Epithelial cell of proximal tubule (primary cell): Measurements from ENCODE around the gene TNIK. TPM values are rescaled to one million over a fixed set of nuclear protein-coding genes. Genes with fewer than 3 reads are reported as not detected.
A peak's percentile ranks its signal among the peaks of the same experiment; 100 is the strongest.
"Not testable (repeated sequence)": the region's sequence is repeated elsewhere in the genome, so short reads cannot be mapped to it uniquely, and the experiment has no call there.

Experiments
- DNase-seq: peaks from one replicate; pipeline ENCODE4 v3.0.0-alpha.2; 2011; ENCODE audit warnings: low read depth
- H3K4me3 ChIP-seq: 2 replicates; pipeline ENCODE4 v1.5.1; 2011; ENCODE audit warnings: low read depth, mild to moderate bottlenecking, low read length
- total RNA-seq: library from RNA; depleted of rRNA; stranded (reverse); fragments of >200 nt; gene quantifications from 2 replicates; pipeline ENCODE4 v1.2.3, GENCODE V29; 2015
- TF ChIP-seq, protein P1 (sequence below): conservative IDR thresholded peaks from 2 replicates; pipeline ENCODE4 v1.5.1; 2012; ENCODE audit warnings: low read depth, mild to moderate bottlenecking, low read length

The TNIK gene
- total RNA-seq, 1 donor from 2014 or later, result 11.8 TPM

DNA sequence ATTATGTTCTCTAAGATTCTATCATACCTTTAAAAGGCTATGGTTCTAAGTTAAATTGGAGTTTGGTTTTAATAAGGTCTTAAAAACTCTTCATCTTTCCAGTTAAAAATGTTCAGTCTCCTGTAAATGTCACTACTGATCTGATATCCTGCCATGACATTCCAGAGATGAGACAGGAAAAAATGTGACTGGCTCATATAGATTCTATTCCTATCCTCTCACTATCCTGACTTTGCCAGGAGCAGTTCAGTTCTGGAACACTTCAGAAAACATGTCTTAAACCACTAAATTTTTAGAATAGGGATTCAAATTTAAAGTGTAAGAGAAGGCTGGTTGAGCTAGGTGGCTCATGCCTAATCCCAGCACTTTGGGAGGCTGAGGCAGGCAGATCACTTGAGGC is 170.9 kb downstream of the TNIK start:
- DNase-seq, result no peak
- H3K4me3 ChIP-seq, result no peak overlapping the region
- TF ChIP-seq, protein P1, sequence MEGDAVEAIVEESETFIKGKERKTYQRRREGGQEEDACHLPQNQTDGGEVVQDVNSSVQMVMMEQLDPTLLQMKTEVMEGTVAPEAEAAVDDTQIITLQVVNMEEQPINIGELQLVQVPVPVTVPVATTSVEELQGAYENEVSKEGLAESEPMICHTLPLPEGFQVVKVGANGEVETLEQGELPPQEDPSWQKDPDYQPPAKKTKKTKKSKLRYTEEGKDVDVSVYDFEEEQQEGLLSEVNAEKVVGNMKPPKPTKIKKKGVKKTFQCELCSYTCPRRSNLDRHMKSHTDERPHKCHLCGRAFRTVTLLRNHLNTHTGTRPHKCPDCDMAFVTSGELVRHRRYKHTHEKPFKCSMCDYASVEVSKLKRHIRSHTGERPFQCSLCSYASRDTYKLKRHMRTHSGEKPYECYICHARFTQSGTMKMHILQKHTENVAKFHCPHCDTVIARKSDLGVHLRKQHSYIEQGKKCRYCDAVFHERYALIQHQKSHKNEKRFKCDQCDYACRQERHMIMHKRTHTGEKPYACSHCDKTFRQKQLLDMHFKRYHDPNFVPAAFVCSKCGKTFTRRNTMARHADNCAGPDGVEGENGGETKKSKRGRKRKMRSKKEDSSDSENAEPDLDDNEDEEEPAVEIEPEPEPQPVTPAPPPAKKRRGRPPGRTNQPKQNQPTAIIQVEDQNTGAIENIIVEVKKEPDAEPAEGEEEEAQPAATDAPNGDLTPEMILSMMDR, result no peak

DNA sequence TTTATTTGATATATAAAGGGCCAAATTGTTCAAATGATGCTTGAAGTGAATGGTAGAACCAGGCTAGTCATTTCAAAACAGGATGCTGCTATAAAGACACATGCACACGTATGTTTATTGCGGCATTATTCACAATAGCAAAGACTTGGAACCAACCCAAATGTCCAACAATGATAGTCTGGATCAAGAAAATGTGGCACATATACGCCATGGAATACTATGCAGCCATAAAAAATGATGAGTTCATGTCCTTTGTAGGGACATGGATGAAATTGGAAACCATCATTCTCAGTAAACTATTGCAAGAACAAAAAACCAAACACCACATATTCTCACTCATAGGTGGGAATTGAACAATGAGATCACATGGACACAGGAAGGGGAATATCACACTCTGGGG is 172.4 kb downstream of the TNIK start:
- H3K4me3 ChIP-seq, DNase-seq: not testable (repeated sequence)

DNA sequence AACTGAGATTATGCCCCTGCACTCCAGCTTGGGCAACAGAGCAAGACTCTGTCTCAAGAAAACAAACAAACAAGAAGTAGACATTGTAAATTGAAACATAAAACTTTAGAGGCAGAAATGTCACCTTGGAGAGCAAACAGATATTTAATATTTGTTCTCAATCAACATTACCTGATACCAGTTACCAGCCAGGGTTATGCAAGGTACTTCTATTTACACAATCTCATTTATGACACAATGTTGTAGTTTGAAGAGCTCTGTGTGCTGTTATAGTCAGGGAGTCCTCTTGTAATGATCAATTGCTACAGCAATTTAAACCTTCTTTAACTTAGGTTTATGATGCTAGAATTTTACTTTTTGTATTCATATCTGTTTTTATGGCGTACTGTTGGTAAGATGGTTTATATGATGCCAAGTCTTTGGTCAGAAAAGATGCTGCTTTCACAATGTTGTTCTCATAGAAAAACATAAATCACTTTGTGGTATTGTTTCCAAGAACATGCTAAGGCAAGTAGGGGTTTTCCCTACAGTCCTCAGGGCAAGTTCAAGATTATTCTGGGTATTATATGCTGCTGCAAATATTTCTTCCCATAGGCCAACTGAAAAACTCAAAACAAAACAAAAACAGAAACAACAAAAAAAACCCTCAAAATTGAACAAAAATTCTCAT is 173.5 kb downstream of the TNIK start:
- TF ChIP-seq, protein P1, result no peak
- DNase-seq, result no peak
- no peak overlapping the region for H3K4me3 ChIP-seq

DNA sequence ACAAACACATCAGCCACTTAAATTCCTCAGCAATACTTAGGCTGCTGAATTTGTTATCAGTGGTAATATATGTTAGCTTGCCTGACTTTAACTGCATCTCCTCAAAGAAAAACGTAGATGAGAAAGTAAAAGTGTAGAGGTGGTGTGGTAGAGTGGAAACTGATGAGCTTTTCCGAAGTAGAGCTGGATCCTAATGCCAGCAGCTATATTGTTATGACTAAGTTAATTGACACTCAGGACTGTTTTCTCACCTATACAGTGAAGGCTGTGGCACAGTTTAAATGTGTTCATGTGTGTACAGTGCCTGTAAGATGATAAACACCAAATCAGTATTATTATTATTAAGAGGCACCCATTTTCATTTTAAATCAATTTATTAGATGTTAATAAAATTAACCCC is 174.9 kb downstream of the TNIK start:
- DNase-seq, result no peak
- TF ChIP-seq, protein P1, result no peak

DNA sequence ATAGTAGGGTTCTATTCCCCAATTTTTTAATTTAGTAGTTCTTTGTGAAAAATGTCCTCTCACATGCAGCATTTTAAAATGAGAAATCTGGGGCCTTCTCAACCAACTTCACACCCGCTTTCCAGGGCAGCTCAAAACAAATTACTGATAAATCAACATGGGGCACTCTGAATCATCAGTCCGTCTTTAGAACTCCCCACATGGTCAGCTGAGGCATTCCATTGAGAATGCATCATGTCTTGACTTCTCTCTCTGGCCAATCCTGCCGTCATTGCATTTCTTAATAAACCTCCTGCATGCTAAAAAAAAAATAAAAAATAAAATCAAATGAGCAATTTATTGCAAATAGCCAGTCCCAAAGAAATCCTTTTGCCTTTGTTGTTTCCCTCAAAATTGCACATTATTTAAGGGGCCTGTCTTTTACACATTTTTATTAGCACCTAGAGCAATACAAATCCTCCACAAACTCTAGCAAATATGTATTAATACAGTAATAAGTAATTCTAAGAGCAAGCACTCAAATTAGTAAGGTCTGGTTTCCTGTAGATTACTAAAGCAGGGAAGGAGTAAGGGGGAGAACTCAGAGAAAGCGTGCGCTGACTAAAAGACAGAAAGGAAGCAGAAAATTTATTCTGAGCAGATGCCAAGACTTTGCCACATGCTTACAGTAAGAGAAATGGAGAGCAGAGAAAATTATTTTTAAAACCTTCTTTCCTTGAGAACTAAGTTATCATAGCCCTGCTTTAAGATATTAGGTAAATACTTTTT is 175.7 kb downstream of the TNIK start:
- TF ChIP-seq, protein P1, result no peak
- H3K4me3 ChIP-seq, result no peak overlapping the region
- peak; percentile 94 for DNase-seq

More for the DNA sequence above, 174.9 kb downstream of the TNIK start:
- H3K4me3 ChIP-seq, result no peak overlapping the region

DNA sequence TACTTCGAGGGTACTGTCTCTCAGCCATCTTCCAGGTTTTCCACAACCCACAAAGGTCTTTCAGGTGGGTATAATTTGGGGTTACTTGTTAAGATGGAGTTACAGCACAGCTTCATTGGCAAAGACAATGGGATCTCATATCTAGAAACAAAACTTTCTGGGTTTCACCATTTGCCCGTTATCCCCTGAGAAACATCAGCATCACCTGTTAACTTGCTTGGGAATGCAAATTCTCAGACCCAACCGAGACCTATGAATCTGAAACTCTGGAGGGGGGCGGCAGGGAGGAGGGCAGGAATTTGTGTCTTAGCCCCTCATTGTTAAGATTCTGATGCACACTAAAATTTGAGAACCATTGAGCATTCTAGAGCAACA is 176.4 kb downstream of the TNIK start:
- DNase-seq, result no peak
- H3K4me3 ChIP-seq, result no peak overlapping the region
- TF ChIP-seq, protein P1, result no peak

DNA sequence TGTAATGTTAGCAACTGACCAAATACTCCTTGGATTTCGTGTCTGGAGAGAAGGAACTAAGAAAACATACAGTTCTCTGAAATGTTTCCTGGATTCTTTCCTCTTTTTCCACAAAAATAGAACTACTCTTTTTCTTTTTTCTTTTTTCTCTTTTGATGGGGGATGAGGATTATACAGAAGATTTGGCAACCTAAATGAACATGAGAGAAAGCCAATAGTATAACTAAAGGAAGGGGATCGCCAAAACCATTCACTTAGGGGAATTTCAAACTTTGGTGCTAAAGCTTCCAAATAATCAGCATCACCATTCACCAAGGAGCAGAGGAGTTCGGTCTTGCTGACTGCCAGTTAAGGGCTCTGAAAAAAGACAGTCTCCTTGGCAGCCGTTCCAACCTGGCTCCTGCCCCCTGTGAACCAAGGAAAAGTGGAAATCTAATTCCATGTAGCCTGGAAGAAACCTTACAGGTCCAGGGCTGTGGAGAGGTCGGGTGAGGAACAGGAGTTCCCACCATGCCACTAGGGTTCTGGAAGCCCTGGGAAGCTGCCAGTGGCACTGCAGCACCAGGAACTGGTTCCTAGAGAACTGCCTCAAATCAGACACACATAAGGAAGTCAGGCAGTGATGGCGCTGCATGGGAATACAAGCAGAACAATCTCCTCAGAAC is 176.9 kb downstream of the TNIK start:
- H3K4me3 ChIP-seq, result no peak overlapping the region
- TF ChIP-seq, protein P1, result no peak
- no peak for DNase-seq
